Amniotic stem cell (primary cell): Measurements from ENCODE around the gene OR51B6.
"Not testable (repeated sequence)": the region's sequence is repeated elsewhere in the genome, so short reads cannot be mapped to it uniquely, and the experiment has no call there.

Experiments
- DNase-seq: peaks from one replicate; lab custom pipeline; 2025; lab: John Stamatoyannopoulos, UW

Gene OR51B6

GRCh38 chr11:5364214-5364613 is 12.9 kb downstream of the OR51B6 start:
- no peak for DNase-seq

DNA sequence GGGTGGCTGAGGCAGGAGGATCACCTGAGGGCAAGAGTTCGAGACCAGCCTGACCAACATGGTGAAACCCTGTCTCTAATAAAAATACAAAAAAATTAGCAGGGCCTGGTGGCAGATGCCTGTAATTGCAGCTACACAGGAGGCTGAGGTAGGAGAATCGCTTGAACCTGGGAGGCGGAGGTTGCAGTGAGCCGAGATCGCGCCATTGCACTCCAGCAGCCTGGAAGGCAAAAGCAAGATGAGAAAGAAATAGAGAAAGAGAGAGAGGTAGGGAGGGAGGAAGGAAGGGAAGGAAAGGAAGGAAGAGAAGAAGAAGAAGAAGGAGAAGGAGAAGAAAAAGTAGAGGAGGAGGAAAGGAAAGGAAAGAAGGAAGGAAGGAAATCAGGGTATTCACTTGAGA is 15.1 kb downstream of the OR51B6 start:
- not testable (repeated sequence) for DNase-seq

GRCh38 chr11:5366856-5367255 is 15.5 kb downstream of the OR51B6 start:
- no peak for DNase-seq

DNA sequence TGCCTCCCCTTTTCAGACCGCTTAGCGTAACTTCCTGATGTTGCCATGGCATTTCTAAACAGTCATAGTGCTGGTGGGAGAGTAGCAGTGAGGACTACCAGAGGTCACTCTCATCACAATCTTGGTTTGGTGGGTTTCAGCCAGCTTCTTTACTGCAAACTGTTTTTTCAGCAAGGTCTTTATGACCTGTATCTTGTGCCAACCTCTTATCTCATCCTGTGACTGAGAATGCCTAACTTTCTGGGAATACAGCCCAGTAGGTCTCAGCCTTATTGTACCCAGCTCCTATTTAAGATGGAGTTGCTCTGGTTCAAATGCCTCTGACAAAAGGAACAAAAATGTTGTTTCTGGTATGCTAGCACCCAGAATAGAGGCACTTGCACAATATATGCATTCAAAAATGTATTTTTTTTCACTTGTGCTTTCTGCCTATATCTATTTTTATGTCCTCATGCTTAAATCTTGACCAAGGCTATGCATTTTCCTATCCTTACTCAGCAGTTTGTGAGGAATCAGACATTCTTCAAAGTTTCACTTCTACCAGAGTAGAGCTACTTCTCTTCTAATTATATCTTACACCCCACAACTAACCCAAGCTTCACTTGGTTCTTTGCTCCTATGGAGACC is 16.3 kb downstream of the OR51B6 start:
- no peak for DNase-seq

DNA sequence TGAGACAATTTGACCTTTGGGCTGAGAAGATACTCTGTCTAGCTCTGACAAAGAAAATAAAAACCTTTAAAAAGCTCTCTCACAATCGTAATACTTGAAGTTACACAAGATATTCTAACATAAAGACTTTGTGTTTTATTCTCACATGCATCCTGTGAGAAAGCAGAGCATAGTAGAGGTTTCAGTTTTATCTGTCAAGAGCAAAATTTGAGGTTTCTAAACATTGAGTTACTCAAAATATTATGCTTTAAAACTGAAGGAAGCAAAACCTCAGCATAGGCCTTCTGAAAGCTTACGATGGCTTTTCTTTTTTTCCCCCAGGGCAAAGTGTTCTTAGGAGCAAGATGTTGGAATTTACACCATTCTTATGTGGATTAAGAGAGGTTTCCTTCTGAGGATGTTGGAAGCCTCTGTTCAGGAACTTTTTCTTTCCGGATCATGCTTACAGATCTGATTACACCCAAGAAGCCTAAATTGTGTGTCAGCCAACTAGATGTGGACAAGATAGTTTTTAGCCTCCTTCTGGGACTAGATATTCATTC is 17.3 kb downstream of the OR51B6 start:
- no peak for DNase-seq

GRCh38 chr11:5369789-5370188 is 18.5 kb downstream of the OR51B6 start:
- peak; percentile 51 for DNase-seq

DNA sequence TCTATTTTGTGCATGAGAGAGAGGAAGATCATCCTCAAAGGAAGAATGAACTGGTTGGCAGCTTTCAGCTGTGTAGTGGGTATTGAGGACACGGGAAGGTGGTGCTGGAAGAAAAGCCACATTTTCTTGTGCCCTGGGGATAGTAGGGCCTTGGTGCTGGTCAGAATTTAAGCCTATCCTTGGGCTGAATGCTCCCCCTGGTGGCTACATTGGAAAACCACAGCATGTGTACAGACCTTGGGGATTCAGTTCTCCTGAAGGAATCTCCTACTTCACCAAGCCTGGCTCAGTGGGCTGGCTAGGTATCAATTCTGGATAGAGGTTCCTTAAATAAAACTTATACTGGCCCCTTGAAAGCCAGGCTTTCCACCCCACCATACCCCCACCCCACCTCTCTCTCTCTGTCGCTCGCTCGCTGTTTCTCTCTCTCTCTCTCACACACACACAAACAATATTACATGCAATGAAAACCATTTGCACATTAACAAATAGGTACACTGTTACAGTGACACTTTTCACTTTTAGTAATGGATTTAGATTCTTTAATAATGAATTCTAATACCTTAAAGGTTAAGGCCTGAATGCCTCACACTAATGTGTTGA is 29.5 kb downstream of the OR51B6 start:
- peak; percentile 56 for DNase-seq

GRCh38 chr11:5383576-5383975 is 32.3 kb downstream of the OR51B6 start, which contains the start of gene OR51M1:
OR51M1 (plus strand) TSS chr11:5383812; CDS start chr11:5389399, 5,587 bp downstream.
- no peak for DNase-seq

DNA sequence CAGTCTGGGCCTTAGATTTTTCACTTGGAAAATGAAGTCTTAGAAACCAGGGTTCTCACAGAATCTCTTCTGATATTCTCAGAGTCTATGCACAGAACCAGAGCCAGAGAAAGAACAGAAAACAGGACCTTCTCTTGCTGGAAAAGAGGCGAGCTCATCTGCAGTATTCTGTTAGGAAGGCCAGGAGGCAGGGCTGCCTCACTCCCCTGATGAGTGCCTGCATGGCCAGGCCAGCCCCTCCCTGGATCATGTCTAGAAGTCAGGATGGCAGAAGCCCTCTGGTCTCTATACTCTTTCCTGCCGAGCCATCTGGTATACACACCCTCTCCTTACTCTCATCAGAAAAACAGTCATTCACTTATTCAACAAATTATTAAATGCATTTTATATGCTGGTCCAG is 33.0 kb downstream of the OR51B6 start:
- DNase-seq, result no peak

DNA sequence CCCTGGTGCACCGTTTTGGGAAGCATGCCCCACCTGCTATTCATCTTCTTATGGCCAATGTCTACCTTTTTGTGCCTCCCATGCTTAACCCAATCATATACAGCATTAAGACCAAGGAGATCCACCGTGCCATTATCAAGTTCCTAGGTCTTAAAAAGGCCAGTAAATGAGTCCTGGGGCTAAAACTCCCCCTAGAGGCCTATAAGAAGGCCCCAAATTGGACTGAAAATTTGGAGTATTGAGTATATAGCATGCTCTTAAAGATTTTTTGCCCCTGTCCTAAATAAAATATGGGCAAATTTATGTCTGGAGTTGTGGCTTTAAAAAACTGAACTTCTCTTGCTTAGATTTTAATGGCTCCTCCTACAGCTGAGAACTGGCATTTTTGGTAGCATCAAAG is 38.9 kb downstream of the OR51B6 start:
- DNase-seq, result no peak

DNA sequence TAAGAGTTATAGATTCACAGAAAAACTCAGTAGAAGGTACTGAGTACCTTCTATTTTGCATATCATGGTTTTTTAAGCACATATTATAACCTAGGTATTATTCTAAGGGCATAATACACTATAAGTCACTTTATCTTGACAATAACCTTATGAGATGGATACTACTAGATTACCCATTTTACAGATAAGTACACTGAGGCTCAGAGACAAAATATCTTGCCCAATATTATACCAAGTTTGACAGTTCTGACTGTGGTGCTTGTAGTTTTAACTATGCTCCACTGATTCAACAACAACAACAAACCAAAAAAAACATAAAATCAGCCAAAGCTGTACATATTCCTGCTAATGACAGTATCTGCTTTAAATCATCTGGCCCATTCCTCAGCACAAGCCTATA is 42.8 kb downstream of the OR51B6 start:
- no peak for DNase-seq

DNA sequence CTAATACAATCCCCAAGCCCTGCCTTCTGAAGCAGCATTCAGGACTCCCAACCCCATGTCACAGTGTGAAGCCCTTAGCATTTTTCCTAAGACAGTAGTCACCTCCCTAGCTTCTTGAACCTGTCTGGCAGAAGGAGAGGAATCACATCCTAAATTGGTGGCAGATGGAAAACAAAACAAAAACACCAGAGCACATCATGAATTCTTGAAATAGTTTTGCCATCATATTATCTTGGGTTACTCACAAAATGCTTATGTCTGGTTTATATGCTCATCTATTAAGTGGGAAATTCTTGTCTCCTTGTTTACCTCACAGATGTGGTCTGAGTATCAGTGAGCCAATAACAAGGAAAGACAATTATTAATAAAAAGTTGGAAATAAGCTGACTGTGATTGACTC is 47.6 kb downstream of the OR51B6 start:
- no peak for DNase-seq
